Stomach smooth muscle (tissue), 2 donors: Measurements from ENCODE around the gene SMYD2.
A peak's percentile ranks its signal among the peaks of the same experiment; 100 is the strongest.

ENCODE experiments used
- H3K27ac ChIP-seq: one replicate; pipeline ENCODE4 v1.7.0; 2013; ENCODE audit warnings: mild to moderate bottlenecking, low read length, inconsistent platforms
- H3K27me3 ChIP-seq, 2 donors: one replicate each; pipeline ENCODE4 v1.7.0; 2013; ENCODE audit warnings: low read length in 2 of 2; ENCODE audit not compliant: insufficient read depth in 2 of 2, control insufficient read depth in 1 of 2
- H3K36me3 ChIP-seq, 2 donors: one replicate each; pipeline ENCODE4 v1.7.0; 2013; ENCODE audit warnings: low read length in 2 of 2; ENCODE audit not compliant: control insufficient read depth in 2 of 2, insufficient read depth in 2 of 2
- H3K4me1 ChIP-seq: one replicate; pipeline ENCODE4 v1.7.0; 2013; ENCODE audit warnings: low read length; ENCODE audit not compliant: control insufficient read depth, insufficient read depth
- H3K4me3 ChIP-seq, 2 donors: one replicate each; pipeline ENCODE4 v1.7.0; 2013; ENCODE audit warnings: low read length in 2 of 2
- H3K9ac ChIP-seq, 2 donors: one replicate each; pipeline ENCODE4 v1.7.0; 2013; ENCODE audit warnings: low read length in 2 of 2, mild to moderate bottlenecking in 1 of 2
- H3K9me3 ChIP-seq, 2 donors: one replicate each; pipeline ENCODE4 v1.7.0; 2013; ENCODE audit warnings: low read length in 2 of 2; ENCODE audit not compliant: control insufficient read depth in 2 of 2
- donor health status: healthy.
- donor health status: Pancreatic carcinoma.

SMYD2 gene

DNA sequence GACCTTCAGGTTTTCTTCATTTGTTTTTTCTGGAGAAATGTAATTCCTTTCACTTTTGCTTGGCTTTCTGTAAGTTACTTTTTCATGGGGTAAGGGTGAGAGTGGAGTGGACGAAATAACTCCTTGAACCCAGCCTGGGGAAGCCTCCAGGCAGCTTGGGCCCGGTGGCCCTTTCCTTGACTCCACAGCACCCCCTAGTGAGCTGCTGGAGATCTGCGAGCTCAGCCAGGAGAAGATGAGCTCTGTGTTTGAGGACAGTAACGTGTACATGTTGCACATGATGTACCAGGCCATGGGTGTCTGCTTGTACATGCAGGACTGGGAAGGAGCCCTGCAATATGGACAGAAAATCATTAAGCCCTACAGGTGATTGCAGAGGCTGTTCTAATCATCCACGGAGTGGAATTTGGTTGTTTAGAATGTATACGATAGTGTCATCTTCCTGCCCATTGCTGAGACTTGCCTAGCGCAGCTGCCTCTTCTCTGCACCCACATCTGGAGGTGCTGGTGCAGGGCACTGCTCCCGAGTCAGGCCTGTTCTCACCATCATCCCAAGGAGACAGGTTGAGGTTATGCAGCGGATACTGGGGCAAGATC, 51.0 kb downstream of the SMYD2 start:
- Histone ChIP-seq H3K27ac (no peak overlapping the region), H3K4me1 (peaks cover 10% of the 10 kb centered on the region), H3K27me3 (no peaks in the 10 kb centered on the region), H3K9me3 (no peaks in the 10 kb centered on the region), H3K9ac (no peak overlapping the region), H3K36me3 (peaks cover 0 to 7% of the 10 kb centered on the region in 2 donors), H3K4me3 (no peak overlapping the region)

- H3K36me3 ChIP-seq, result peaks cover 0 to 6% of the 10 kb centered on the region in 2 donors
- peak overlapping the region; percentile 22 to 23 for H3K9ac ChIP-seq
- no peaks in the 10 kb centered on the region for H3K9me3 ChIP-seq
- H3K4me1 ChIP-seq, result peaks cover 19% of the 10 kb centered on the region
- H3K27ac ChIP-seq, result peak overlapping the region; percentile 49
- H3K27me3 ChIP-seq, result no peaks in the 10 kb centered on the region
- H3K4me3 ChIP-seq, result peak overlapping the region in 1 of 2 donors; percentile 29
Observed at GRCh38 chr1:214332946-214333798, 52.2 kb downstream of the SMYD2 start.

GRCh38 chr1:214335567-214335966, 54.6 kb downstream of the SMYD2 start:
- no peak overlapping the region for H3K4me3 ChIP-seq
- H3K27ac ChIP-seq, result no peak overlapping the region
- H3K9me3 ChIP-seq, result no peaks in the 10 kb centered on the region
- H3K36me3 ChIP-seq, result no peaks in the 10 kb centered on the region
- peaks cover 21% of the 10 kb centered on the region for H3K4me1 ChIP-seq
- H3K9ac ChIP-seq, result no peak overlapping the region
- H3K27me3 ChIP-seq, result no peaks in the 10 kb centered on the region

GRCh38 chr1:214337015-214337414, 56.1 kb downstream of the SMYD2 start:
- Histone ChIP-seq H3K9me3 (no peaks in the 10 kb centered on the region), H3K9ac (peak overlapping the region; percentile 28 to 55), H3K27ac (peak overlapping the region; percentile 80), H3K4me3 (peak overlapping the region in 1 of 2 donors; percentile 52), H3K27me3 (no peaks in the 10 kb centered on the region), H3K36me3 (no peaks in the 10 kb centered on the region), H3K4me1 (peaks cover 21% of the 10 kb centered on the region)

DNA sequence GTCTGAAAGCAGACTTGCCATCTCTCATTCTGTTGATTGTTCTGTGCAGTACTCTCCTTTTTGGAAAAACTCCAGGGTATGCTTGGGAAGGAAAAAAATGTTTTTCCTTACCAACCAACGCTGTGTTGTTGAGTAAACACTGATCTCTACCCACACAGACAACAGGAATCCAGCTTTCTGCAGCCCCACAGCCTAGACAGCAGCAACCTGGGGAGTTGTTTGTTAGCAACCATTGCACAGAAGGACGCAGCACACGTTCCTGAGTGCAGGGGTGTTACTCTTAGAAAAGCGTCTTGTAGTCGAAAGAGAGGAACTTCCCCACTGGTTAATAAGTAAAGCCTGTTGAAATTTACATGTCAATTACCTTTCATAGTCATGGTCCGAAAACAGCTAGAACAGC, 56.6 kb downstream of the SMYD2 start:
- no peaks in the 10 kb centered on the region for H3K9me3 ChIP-seq
- H3K9ac ChIP-seq, result peak overlapping the region; percentile 34 to 55
- H3K4me1 ChIP-seq, result peaks cover 21% of the 10 kb centered on the region
- H3K27ac ChIP-seq, result peak overlapping the region; percentile 80
- no peaks in the 10 kb centered on the region for H3K27me3 ChIP-seq
- H3K4me3 ChIP-seq, result peak overlapping the region; percentile 52 to 54
- no peaks in the 10 kb centered on the region for H3K36me3 ChIP-seq

DNA sequence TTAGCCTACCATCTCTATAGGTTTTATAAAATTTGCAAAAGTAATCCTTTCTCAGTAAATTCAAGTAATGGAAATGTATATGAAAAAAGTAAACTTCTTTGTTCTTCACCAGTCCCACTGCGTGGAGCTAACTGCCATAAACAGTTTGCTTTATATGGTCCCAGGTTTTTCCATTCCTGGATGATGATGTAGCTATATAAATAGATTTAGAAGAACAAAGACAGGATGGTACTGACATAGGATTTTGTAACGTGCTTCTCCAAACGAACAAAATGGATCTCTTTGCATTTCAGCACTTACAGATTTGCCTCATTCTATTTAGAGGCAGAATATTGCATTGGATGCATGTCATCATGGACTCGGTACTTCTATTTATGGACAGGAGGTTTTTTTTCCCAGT, 57.3 kb downstream of the SMYD2 start:
- peak overlapping the region; percentile 52 to 54 for H3K4me3 ChIP-seq
- H3K27ac ChIP-seq, result peak overlapping the region; percentile 80
- H3K9me3 ChIP-seq, result no peaks in the 10 kb centered on the region
- H3K27me3 ChIP-seq, result no peaks in the 10 kb centered on the region
- no peaks in the 10 kb centered on the region for H3K36me3 ChIP-seq
- peaks cover 15% of the 10 kb centered on the region for H3K4me1 ChIP-seq
- peak overlapping the region; percentile 34 to 55 for H3K9ac ChIP-seq

- no peaks in the 10 kb centered on the region for H3K27me3 ChIP-seq
- no peak overlapping the region for H3K4me3 ChIP-seq
- no peak overlapping the region for H3K27ac ChIP-seq
- H3K9ac ChIP-seq, result no peak overlapping the region
- no peaks in the 10 kb centered on the region for H3K9me3 ChIP-seq
- peaks cover 13% of the 10 kb centered on the region for H3K4me1 ChIP-seq
- peaks cover 0 to 4% of the 10 kb centered on the region in 2 donors for H3K36me3 ChIP-seq
Observed at GRCh38 chr1:214341459-214341858, 60.5 kb downstream of the SMYD2 start.

GRCh38 chr1:214341932-214342331, 61.0 kb downstream of the SMYD2 start:
- Histone ChIP-seq H3K27me3 (no peaks in the 10 kb centered on the region), H3K27ac (no peak overlapping the region), H3K4me3 (no peak overlapping the region), H3K9me3 (no peaks in the 10 kb centered on the region), H3K4me1 (peaks cover 13% of the 10 kb centered on the region), H3K9ac (no peak overlapping the region), H3K36me3 (peaks cover 0 to 4% of the 10 kb centered on the region in 2 donors)

GRCh38 chr1:214342525-214342924, 61.6 kb downstream of the SMYD2 start:
- no peak overlapping the region for H3K9ac ChIP-seq
- no peak overlapping the region for H3K27ac ChIP-seq
- no peaks in the 10 kb centered on the region for H3K27me3 ChIP-seq
- H3K9me3 ChIP-seq, result no peaks in the 10 kb centered on the region
- H3K4me3 ChIP-seq, result no peak overlapping the region
- peaks cover 0 to 4% of the 10 kb centered on the region in 2 donors for H3K36me3 ChIP-seq
- H3K4me1 ChIP-seq, result peaks cover 8% of the 10 kb centered on the region

- no peak overlapping the region for H3K4me3 ChIP-seq
- no peaks in the 10 kb centered on the region for H3K27me3 ChIP-seq
- no peak overlapping the region for H3K27ac ChIP-seq
- H3K36me3 ChIP-seq, result peaks cover 0 to 4% of the 10 kb centered on the region in 2 donors
- no peaks in the 10 kb centered on the region for H3K9me3 ChIP-seq
- no peak overlapping the region for H3K9ac ChIP-seq
- H3K4me1 ChIP-seq, result no peaks in the 10 kb centered on the region
Observed at GRCh38 chr1:214344897-214345296, 63.9 kb downstream of the SMYD2 start.

GRCh38 chr1:214349008-214349407, 68.0 kb downstream of the SMYD2 start:
- no peak overlapping the region for H3K4me3 ChIP-seq
- H3K27me3 ChIP-seq, result no peaks in the 10 kb centered on the region
- no peak overlapping the region for H3K27ac ChIP-seq
- no peak overlapping the region for H3K9ac ChIP-seq
- H3K9me3 ChIP-seq, result no peaks in the 10 kb centered on the region
- no peaks in the 10 kb centered on the region for H3K4me1 ChIP-seq
- peaks cover 0 to 8% of the 10 kb centered on the region in 2 donors for H3K36me3 ChIP-seq
